DOHH2 (cell line): Measurements from ENCODE around the gene CHD6.

Source experiments
- H3F3A ChIP-seq: fragments of 200-600 bp; sonication (generic), shearing (Covaris generic); 2 replicates; pipeline ENCODE4 v1.6.0; 2016; ENCODE audit warnings: antibody characterized with exemption, mild to moderate bottlenecking; ENCODE audit not compliant: control insufficient read depth, insufficient read depth
- H3K27ac ChIP-seq: fragments of 200-600 bp; sonication (generic); 2 replicates; pipeline ENCODE4 v1.5.1; 2014; ENCODE audit warnings: low read depth, mild to moderate bottlenecking, low read length, moderate library complexity
- H3K27me3 ChIP-seq: fragments of 200-600 bp; sonication (generic); 2 replicates; pipeline ENCODE4 v1.6.1; 2014; ENCODE audit warnings: mild to moderate bottlenecking, low read length, mixed read lengths; ENCODE audit not compliant: control insufficient read depth
- H3K36me3 ChIP-seq: fragments of 200-600 bp; sonication (generic); 2 replicates; pipeline ENCODE4 v1.6.1; 2014; ENCODE audit warnings: mild to moderate bottlenecking, low read length, moderate library complexity, mixed read lengths; ENCODE audit not compliant: control insufficient read depth
- H3K4me1 ChIP-seq: fragments of 200-600 bp; sonication (generic); 2 replicates; pipeline ENCODE4 v1.6.1; 2014; ENCODE audit warnings: mild to moderate bottlenecking, low read length, mixed read lengths; ENCODE audit not compliant: control insufficient read depth
- H3K4me2 ChIP-seq: fragments of 200-600 bp; sonication (generic); 2 replicates; pipeline ENCODE4 v1.6.0; 2014; ENCODE audit warnings: mild to moderate bottlenecking, low read length, moderate library complexity
- H3K4me3 ChIP-seq: fragments of 200-600 bp; sonication (generic); 2 replicates; pipeline ENCODE4 v1.5.1; 2014; ENCODE audit warnings: mild to moderate bottlenecking, low read length, mixed read lengths
- H3K79me2 ChIP-seq: fragments of 200-600 bp; sonication (generic); 2 replicates; pipeline ENCODE4 v1.6.1; 2014; ENCODE audit warnings: mild to moderate bottlenecking, low read length, mixed read lengths; ENCODE audit not compliant: control insufficient read depth
- H3K9me2 ChIP-seq: fragments of 200-600 bp; sonication (generic); replicated peaks from 2 replicates; pipeline ENCODE4 v1.6.1; 2014; ENCODE audit warnings: mild to moderate bottlenecking, low read length, mixed read lengths; ENCODE audit not compliant: control insufficient read depth
- H3K9me3 ChIP-seq: fragments of 200-600 bp; sonication (generic); 2 replicates; pipeline ENCODE4 v1.6.1; 2014; ENCODE audit warnings: antibody characterized with exemption, low read length, mixed read lengths; ENCODE audit not compliant: control insufficient read depth, insufficient read depth
- H4K20me1 ChIP-seq: fragments of 200-600 bp; sonication (generic); 2 replicates; pipeline ENCODE4 v1.6.0; 2014; ENCODE audit warnings: low read depth, mild to moderate bottlenecking, antibody characterized with exemption, low read length, moderate library complexity; ENCODE audit not compliant: control insufficient read depth, insufficient read depth
- EZH2phosphoT487 ChIP-seq: fragments of 200-600 bp; sonication (generic); IDR thresholded peaks from 2 replicates; pipeline ENCODE4 v1.6.1; 2017; ENCODE audit warnings: borderline replicate concordance, mild to moderate bottlenecking, antibody characterized with exemption, low read length, moderate library complexity, mixed read lengths
- TF ChIP-seq, protein P1 (sequence below): fragments of 200-600 bp; sonication (generic); IDR thresholded peaks from one replicate; pipeline ENCODE4 v1.5.1; 2014; ENCODE audit warnings: antibody characterized with exemption, mild to moderate bottlenecking, low read depth, low read length; ENCODE audit not compliant: poor library complexity, severe bottlenecking

Gene CHD6

DNA sequence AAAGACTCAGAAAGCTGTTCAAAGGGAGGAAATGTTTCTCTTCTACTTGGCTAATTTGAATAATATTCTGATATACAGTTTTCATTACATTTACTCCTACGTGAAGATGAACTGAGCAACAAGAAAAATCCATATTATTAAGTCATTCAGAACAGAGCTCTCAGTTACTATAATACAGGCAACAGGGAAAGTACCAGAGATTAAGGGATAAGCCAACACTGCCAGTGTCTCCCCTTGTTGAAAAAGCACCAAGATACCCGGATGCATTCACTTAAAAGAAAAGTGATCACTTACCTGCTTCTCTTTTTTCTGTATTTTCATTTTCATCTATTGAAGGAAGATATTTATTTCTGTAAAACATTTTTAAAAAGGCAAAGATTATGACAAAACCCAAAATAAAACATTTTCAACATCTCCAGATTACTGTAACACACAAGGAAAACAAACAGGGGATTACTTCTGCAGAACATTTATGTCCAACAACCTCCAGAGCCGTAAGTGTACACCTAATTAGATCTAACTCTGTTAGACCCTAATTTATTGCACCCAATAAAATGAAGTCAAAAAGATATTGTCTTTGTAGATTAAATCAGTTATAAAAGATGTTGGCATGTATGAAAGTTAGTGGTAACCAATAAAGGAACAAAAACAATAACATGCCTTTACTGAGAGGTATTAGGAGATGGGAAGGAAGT, 67.0 kb downstream of the CHD6 start:
- no peaks in the 10 kb centered on the region for H3K9me3 ChIP-seq
- H3K36me3 ChIP-seq, result peaks cover 7% of the 10 kb centered on the region
- no peak overlapping the region for H3K27ac ChIP-seq
- no peaks in the 10 kb centered on the region for H3F3A ChIP-seq
- H3K4me2 ChIP-seq, result no peak overlapping the region
- H3K4me3 ChIP-seq, result no peak overlapping the region
- TF ChIP-seq EZH2phosphoT487, result no peak
- TF ChIP-seq, protein P1, sequence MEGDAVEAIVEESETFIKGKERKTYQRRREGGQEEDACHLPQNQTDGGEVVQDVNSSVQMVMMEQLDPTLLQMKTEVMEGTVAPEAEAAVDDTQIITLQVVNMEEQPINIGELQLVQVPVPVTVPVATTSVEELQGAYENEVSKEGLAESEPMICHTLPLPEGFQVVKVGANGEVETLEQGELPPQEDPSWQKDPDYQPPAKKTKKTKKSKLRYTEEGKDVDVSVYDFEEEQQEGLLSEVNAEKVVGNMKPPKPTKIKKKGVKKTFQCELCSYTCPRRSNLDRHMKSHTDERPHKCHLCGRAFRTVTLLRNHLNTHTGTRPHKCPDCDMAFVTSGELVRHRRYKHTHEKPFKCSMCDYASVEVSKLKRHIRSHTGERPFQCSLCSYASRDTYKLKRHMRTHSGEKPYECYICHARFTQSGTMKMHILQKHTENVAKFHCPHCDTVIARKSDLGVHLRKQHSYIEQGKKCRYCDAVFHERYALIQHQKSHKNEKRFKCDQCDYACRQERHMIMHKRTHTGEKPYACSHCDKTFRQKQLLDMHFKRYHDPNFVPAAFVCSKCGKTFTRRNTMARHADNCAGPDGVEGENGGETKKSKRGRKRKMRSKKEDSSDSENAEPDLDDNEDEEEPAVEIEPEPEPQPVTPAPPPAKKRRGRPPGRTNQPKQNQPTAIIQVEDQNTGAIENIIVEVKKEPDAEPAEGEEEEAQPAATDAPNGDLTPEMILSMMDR, result no peak
- H3K9me2 ChIP-seq, result no peaks in the 10 kb centered on the region
- H3K79me2 ChIP-seq, result peaks cover 24% of the 10 kb centered on the region
- no peaks in the 10 kb centered on the region for H3K27me3 ChIP-seq
- no peaks in the 10 kb centered on the region for H3K4me1 ChIP-seq
- no peaks in the 10 kb centered on the region for H4K20me1 ChIP-seq

DNA sequence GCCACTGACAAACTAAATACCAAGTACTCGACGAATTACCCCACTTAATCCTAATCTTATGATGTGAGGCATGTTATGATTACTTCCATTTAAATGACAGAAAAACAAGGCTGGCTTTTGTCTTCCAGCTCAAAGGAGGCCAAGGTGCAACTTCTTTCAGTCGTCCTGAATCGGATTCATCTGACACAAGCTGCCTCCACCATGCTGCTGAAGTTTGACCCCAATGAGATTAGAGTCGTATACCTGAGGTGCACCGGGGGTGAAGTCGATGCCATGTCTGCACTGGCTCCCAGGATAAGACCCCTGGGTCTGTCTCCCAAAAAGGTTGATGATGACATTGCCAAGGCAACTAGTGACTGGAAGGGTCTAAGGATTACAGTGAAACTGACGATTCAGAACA, 71.0 kb downstream of the CHD6 start:
- no peak for TF ChIP-seq EZH2phosphoT487
- TF ChIP-seq, protein P1, result no peak

DNA sequence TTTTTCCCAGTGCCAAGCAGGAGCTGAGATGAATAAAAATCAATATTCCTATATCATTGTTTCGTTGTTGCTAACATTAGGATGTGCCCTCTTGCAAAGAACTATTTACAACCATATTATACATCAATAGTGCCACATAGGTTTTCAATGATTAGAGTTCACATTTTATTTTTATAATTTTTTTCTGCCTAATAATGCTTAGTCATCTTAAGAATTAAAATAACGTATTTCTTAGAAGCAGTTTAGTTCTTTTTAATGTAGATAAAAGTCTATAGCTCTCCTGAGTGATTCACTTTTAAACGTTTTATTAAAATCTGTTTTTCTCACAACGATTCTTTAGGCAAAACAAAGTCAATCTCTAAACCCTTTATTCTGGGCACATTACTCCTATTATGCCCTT, 71.6 kb downstream of the CHD6 start:
- Histone ChIP-seq H3K27me3 (no peaks in the 10 kb centered on the region), H3K4me2 (no peak overlapping the region), H3K4me3 (no peak overlapping the region), H3K9me2 (no peaks in the 10 kb centered on the region), H3K9me3 (no peaks in the 10 kb centered on the region), H4K20me1 (no peaks in the 10 kb centered on the region), H3K4me1 (peaks cover under 1% of the 10 kb centered on the region; the same call in 1 of the 2 replicates), H3F3A (no peaks in the 10 kb centered on the region), H3K79me2 (peaks cover 15% of the 10 kb centered on the region), H3K36me3 (peaks cover 7% of the 10 kb centered on the region), H3K27ac (no peak overlapping the region)
- TF ChIP-seq EZH2phosphoT487, result no peak
- TF ChIP-seq, protein P1, result no peak

More for the DNA sequence above, 71.0 kb downstream of the CHD6 start:
- no peak overlapping the region for H3K4me2 ChIP-seq
- no peaks in the 10 kb centered on the region for H3K9me2 ChIP-seq
- H4K20me1 ChIP-seq, result no peaks in the 10 kb centered on the region
- H3K79me2 ChIP-seq, result peaks cover 17% of the 10 kb centered on the region
- H3K9me3 ChIP-seq, result no peaks in the 10 kb centered on the region
- H3K4me1 ChIP-seq, result no peaks in the 10 kb centered on the region
- peaks cover 7% of the 10 kb centered on the region for H3K36me3 ChIP-seq
- H3K27me3 ChIP-seq, result no peaks in the 10 kb centered on the region
- no peaks in the 10 kb centered on the region for H3F3A ChIP-seq
- no peak overlapping the region for H3K4me3 ChIP-seq
- no peak overlapping the region for H3K27ac ChIP-seq
